NOMO-1 (cell line): ENCODE results near the gene SLC25A12.

ENCODE experiments used
- DNase-seq, 2 experiments: peaks; one replicate each; lab custom pipeline; 2025; ENCODE audit not compliant: unreplicated experiment in 2 of 2; lab: John Stamatoyannopoulos, UW

Gene SLC25A12

DNA sequence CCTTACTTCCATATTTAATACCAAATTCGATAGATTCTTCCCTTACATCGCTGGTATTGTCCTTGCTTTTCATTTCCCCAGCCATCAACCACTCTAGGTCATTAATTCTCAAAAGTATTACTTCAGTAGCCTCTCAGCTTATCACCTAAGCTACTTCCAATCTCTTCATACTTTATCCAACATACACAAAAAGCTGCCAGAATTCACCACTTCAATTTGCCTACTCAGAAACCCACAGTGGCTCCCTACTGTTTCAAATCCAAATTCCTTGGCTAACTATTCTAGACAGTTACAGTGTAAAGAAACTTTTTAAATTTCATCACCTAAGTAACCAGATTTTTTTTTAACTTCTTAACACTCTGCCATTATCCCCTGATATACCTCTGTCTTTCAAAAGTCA lies 4.7 kb downstream of the SLC25A12 start:
- no peak for DNase-seq

DNA sequence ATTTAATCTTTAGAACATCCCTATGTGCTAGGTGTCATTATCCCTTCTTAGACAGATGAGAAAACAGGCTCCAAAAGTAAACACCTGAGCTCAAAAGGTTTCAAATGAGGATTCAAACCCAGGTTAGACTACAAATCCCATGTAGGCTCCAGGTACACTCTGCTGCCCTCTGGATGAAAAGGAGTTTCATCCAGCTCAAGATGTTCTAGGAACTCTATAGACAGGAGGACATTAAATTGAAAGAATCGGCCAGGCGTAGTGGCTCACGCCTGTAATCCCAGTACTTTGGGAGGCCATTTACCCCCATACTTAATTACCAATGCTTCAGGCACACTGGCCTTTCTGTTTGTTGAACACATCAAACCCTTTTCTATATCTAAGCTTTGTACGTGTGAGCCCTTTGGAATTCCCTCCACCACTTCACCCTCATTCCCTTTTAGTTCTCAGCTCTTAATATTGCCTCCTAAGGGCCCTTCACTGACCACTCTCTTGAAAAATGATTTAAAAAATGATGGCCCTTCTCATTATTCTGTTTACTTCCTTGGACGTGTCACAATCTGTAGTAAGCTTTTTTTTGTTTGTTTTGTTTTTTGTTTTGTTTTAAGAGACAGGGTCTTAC lies 10.7 kb downstream of the SLC25A12 start:
- no peak for DNase-seq

DNA sequence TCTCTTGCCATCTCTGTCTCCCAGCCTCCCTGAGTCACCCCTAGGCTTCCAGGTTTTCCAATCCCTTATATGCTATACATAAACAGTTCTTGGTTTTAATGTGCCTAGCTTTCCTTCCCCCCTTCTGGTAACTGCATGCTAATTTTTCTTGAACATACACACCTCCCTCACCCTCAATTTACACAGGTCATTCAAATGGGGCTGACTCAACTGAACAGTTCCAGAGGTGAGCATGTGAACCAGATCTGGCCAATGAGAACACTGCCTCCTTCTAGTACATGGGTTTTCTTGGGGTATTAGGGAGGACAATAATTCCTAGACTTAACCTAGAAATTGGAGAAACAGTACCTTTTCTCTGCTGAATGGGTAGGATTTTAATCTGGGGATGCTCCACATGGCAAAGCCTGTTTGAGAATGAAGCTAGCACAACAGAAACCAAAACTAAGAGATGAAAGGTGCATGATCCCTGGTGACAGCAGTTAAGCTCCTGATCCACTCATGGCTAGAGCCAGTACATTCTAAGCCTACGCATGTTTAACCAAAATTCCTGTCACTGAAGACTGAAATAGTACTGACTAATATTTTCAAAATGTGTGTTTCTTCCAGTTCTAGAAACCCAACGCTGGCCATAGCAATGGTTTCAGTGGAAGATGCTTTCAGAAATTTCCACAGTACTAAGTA lies 11.8 kb downstream of the SLC25A12 start:
- no peak for DNase-seq

DNA sequence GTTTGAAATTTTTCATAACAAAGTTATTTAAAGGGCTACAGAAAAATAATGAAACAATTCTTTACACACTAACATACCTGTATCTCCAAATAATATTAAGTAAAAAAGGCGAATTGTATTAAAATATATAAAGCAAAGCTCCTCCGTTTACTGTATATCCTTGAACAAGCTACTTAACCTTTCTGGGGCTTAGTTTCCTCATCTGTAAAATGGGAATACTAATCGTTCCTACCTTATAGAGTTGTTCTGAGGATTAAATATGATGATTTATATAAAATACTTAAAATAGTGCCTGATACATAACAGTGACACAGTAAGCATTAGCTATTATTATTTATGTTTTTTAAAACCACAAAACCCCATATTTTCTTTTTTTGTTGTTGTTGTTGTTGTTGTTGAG lies 13.3 kb downstream of the SLC25A12 start:
- DNase-seq: no peak

DNA sequence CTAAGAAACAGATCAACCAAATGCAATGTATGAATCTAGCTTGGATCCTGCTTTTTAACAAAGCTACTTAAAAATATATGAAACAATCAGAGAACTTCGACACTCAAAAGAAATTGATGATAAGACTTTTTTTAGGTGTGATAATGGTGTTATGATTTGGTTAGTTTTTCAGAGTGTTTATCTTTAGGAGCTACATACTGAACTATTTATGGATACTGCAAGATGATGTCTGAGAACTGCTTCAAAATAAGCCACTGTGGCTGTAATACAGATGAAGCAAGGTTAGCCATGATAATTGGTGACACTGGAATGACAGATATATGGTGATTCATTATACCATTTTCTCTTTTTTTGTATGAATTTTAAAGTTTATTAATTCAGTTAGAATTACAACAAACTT lies 14.2 kb downstream of the SLC25A12 start:
- DNase-seq: no peak

DNA sequence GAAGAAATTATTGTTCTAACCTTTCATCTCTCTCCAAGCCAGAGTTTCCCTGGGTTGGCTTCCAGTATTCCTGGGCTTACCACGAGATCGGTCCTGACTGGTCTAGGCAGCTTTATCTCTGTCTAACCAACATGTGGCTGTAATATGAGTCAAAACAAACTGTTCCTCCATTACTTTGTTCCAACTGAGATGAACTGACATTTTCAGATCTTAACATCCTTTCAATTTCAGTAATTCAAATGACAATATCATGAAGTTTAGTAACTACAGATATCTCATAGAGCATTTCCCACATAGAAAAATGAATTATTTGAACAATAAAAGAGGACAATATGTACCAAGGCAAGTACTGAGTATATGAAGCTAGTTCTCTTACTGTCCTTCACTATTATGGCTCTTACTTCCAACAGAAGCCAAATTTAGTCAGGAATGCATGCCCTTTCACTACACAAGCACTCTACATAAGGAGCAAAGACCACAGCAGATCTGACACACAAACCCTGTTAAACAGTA lies 15.5 kb downstream of the SLC25A12 start:
- no peak for DNase-seq

DNA sequence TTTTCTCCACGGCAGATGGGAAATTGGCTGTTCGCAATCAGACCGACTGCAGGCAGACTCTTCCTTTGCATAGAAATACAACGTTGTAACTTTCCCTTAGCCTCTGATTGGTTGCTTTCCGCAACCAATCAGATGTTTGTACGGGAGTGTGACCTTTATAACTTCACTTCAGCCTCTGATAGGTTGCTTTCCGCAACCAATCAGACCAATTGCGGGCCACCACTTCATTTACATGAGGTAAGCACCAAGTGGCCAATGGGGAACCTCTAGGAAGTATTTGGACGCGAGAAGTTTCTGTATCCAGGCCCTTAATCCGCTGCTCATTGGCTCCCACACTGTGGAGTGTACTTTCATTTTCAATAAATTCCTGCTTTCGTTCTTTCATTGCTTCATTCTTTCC lies 19.1 kb downstream of the SLC25A12 start:
- DNase-seq: no peak

DNA sequence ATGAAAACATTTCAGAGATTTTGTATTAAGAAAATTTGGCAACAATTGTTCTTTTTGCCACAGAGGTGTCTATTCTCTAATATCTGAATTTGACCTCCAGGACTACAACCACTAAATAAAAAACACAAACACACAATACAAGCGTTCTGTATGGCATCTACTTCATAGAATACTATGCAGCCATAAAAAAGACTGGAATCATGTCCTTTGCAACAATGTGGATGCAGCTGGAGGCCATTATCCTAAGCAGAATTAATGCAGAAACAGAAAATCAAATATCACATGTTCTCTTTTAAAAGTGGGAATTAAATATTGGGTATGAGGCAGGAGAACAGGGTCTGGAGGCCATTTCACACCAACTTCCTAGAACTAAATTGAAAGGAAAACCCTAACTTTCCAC lies 19.5 kb downstream of the SLC25A12 start:
- DNase-seq: no peak

DNA sequence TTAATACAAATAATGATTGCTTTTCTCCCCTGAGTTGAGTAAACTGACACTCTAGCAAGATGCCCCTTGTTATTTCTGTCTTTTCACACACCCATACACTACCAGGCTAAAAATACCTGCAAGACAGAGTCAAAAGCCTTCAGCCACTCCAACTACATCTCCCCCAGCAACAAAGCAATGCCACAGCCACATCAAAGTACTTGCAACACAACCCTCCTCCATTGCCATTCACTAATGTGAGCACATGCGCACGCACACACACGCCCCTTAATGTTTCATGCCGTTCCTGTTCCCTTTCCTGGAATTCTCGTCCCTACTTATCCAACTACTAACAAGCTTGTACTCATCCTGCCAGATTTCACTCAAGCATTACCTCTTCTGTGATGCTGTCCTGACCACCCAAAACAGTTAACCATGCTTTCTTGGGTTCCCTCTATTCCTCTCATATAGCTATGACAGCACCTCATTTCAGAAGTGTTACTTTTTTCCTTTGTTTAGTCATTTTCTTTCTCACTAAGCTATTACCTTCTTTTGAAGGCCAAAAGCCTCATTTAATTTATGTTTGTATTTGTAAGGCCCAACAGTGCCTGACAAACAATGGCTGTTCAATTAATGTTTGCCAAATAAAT lies 29.6 kb downstream of the SLC25A12 start:
- DNase-seq: no peak

DNA sequence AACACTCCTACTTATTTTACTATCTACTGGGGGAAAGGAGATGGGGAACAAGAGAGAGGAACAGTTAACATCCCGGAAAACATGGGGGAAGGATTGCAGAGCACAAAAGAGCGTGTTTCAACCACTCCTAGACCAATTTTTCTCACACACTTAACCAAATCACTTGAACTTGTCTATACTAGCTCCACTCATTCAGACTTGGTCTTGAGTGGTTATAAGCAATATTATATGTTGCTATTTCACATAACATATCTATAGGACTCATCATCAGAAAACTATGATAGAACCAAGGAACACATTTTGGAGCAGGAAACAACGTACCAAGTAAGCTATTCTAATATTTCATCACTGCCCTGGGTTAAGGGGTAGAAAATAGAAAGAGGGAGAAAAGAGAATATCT lies 31.5 kb downstream of the SLC25A12 start:
- DNase-seq: no peak

DNA sequence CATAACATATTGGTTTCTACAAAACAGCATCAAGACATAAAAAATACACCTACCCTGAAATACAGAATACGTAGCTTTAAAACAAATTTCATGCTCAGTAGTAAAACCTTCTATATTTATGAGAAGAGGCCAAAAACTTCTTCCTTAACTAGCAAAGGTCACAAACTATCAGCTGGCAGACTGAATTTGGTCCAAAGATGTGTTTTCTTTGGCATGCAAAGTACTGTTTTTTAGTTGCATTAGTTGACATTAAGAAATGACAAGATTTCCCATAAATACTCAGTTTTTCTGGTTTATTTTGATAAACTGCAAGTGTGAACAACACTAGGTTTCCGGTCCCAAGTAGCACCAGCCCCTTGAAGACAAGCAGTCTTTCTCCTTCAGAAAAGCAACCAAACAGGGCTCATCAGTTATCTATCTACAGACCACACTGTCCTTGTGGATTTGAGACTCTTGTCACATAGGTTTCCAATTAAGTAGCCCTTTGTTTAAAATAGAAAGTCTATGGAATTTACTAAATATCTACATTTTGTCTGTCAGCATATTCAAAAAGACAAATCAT lies 35.6 kb downstream of the SLC25A12 start:
- DNase-seq: no peak

DNA sequence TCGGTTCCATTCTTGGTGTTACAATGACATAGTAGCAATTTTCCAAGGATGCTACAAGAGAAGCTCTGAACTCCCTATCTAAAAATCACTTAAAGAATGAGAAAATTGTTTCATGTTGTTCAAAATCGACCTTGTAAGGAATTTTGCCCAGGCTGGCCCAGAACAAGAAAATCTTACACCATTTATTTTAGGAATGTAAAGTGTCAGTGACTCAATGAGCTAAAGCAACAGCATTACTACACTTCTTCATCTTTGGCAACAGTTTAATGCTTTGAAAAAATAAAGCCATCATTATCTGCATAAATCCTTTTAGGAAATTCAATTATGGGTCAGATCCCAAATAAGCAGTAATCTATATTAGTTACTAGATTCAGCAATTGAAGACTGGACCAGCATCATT lies 38.6 kb downstream of the SLC25A12 start:
- no peak for DNase-seq

DNA sequence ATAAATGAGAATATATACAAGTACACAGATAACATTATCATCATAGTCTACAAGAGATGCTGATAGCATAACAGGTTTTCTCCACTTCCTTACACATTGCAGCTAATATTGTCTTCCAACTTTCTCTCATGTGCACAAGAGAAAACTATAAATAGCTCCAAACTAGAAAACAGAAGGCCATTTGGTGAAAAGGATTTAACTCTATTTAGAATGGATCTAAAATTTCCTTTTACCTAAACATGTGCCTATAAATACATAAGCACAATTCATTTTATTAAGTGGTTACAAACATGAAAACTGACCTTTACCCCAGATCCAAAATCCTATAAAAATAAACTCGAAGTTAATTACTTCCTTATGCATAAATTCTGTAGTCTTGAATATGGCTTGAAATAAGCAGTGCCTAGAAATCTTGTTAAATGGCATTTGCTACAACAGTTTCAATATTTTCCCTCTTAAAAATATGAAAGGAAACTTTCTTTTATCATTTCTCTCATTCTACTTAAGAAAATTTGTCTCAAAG lies 41.6 kb downstream of the SLC25A12 start:
- DNase-seq: no peak

DNA sequence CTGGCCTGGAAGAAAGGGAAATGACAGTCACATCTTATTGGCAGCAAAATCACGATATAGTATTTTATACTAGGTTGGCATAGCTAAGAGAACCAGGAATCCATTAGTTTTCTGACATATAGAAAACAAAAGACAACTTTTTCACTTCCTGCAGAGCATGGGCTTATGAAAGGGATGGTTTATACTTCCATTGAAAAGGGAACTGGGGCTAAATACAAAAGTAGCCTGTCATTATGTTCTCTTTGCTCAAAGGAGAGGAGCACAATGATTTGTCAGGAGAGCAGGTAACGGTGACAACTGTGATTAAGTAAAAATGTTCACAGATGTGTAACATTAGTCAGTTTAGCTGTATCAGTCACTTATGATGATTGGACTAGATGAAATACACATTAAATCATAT lies 46.4 kb downstream of the SLC25A12 start:
- no peak for DNase-seq

DNA sequence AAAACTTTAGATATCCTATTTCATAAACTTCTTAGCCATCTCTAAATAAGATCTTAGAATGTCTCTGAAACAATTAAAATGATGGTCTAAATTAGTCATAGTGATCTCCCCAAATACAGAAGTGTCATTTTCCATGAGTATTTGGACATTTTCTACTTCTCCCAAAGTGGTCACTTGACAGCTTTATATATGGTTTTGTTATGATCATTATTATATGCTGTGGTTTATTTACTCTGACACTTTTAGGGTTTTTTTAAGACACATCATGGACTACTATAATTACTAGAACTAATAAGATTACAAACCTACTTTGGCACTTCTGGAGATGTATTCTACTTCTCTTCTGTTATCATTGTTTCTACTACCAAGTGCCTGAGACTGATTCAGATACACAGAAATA lies 47.1 kb downstream of the SLC25A12 start:
- DNase-seq: no peak

DNA sequence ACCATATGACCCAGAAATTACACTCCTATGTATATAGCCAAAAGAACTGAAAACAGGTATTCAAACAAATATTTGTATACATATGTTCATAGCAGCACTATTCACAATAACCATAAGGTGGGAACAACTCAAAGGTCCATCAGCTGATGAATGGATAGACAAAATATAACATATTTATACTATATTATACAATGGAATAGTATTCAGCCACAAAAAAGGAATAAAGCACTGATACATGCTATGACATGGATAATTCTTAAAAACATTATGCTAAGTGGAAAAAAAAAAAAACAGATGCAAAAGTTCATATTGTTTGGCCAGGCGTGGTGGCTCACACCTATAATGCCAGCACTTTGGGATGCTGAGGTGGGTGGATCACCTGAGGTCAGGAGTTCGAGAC lies 52.0 kb downstream of the SLC25A12 start:
- no peak for DNase-seq

DNA sequence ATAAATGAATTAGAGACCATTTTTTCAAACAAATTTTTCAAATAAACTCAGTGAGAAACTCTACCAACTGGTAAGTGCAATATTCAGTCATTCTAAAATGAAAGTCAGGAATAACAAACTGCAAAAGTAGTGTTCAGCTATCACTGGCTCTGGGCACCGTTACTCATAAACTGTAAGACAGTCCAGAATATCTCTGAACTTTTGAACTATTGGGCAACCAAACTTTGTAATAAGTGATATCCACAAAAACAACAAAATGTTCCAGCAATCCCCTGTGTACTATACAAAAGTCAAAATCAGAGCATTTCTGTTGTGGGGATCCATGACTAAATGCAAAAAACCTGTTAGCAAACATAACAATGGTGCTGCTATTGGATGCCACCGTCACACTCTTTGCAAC lies 56.3 kb downstream of the SLC25A12 start:
- no peak for DNase-seq

DNA sequence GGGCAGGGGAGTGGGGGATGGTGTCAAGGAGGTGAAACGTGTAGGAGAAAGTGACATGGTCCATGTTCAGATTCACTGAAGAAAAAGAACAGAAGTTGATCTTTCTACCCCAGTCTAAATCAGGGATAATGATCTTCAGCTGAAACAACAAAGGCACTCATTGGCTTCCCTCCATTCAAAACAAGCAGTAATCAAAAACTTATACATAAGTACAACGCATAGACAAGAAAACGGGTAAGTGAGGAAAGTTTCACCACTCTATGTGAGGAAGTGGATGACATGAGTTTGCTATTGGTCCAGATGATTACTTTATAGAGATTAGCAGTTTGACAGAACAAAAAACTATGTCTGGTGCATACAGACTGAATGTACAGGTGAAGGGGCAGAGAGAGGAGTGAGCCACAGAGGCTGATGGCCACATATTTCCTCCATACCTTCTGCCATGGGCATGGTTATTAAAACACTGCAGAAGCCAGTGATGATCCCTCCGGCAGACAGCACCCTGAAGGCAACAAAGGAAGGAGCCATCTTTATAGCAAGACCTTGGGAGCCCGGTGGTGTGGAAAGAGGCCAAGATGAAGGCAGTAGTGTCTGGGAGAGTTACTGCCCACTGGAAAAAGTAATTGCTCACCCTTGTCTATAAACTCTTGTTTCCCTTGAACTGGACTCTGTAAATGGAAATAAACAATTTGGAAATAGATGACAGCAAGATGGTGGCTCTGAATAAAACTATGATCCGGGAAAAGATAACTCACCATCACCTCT lies 57.7 kb downstream of the SLC25A12 start:
- no peak for DNase-seq

DNA sequence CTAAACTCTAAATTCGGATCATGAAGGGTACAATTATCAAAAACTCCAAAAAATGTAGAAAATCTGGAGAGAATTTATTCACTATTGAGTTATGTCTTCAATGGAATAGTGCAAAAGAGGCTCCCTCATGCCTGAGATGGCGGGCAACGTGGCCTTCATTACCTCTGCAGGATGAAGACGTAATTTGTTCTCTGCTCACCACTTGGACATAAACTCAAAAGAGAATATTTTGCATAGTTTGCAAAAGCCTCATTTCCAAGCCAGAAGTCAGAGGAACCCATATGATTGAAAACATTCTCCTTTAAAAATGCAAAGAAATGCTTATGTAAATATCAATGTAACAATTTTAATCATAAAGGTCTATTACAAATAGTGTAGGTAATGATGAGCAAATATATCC lies 58.7 kb downstream of the SLC25A12 start:
- no peak for DNase-seq

DNA sequence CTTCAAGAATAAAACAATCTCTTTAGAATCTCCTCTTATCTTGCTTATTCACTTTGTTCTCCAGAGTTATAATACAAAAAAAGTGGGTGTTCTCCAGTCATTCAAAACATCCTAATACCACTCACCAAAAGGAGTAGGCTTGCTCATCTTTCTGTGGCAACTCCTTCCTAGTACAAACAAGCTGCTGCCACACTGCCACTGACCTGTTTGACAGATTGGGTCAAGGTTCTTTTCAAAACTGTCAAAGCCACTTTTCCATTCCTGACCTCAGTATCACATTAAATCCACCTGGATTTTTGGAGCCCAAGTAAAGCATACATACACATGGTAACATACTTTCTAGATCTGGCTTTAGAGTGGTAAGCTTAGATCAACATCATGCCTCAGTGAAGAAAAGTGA lies 59.8 kb downstream of the SLC25A12 start:
- no peak for DNase-seq

DNA sequence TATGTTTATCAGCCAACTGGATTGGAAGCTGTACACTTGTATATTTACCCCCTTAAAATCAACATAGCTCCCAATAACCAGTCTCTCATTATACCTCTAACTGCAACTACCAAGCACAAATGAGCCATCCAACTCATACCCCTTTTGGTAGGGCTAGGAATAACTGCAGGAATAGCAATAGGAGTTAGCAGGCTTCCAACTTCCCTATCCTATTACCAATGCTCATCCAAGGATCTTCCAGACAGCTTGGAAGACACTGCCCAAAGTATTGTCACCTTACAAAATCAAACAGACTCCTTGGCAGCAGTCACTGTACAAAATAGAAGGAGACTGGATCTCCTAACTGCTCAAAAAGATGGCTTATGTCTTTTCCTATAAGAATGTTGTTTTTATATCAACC lies 61.6 kb downstream of the SLC25A12 start:
- no peak for DNase-seq
